CD4-positive, alpha-beta T cell treated with Interleukin-21 for 1 hour (primary cell): ENCODE measurements around the gene DLG4.
"Not testable (repeated sequence)": the region's sequence is repeated elsewhere in the genome, so short reads cannot be mapped to it uniquely, and the experiment has no call there.

ENCODE experiments used
- DNase-seq: peaks from one replicate; pipeline ENCODE4 v3.0.0-alpha.2; 2020

The DLG4 gene

GRCh38 chr17:7248796-7249195, 29.2 kb upstream of the DLG4 start:
- no peak for DNase-seq

DNA sequence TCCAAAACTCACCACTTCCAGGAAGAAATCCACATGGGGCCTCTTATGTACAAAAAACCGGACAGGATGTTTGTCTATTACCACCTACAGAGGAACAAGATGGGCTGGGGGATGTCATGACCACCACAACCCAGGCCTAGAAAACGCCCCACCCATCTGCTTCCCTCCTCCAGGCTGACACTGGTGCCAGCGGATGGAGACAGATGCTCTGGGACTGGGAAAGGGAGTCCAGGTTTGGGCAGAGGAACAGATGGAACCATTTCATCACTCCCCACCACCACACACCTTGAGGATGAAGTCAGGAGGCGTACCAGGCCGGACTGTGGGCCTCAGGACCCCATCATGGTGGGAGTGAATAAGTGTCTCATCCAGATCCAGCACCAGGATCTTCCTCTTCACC, 27.1 kb upstream of the DLG4 start:
- no peak for DNase-seq

- DNase-seq: not testable (repeated sequence)
Measured at GRCh38 chr17:7243838-7244237, 24.2 kb upstream of the DLG4 start.

- DNase-seq: no peak
Measured at GRCh38 chr17:7243453-7243729, 23.8 kb upstream of the DLG4 start.

GRCh38 chr17:7242717-7243452, 23.2 kb upstream of the DLG4 start:
- DNase-seq: peak; percentile 95

GRCh38 chr17:7241783-7242716, 22.4 kb upstream of the DLG4 start, which contains the start of gene GABARAP:
Gene GABARAP, minus strand, starts transcription at chr17:7242449. Its CDS starts 119 bp downstream, at chr17:7242330.
- peak; percentile 94 for DNase-seq

- no peak for DNase-seq
Measured at GRCh38 chr17:7241090-7241733, 21.6 kb upstream of the DLG4 start.

DNA sequence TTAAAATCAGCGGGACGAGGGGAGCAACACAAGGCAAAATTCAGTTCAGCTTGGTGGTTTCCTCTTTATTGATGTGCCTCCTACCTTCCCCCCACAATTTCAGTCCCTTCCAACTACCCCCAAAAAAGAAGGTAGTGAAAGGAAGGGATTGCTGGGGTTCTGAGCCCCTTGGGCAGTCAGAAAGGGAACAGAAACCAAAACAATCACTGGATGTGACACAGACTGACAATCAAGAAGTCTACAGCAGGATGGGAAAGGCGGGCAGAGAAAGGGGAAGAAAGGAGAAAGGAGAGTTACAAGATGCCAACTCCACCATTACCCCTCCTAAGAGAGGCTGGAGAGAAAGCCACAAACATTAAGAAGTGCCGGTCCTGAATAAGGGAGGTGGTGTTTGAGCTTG, 20.7 kb upstream of the DLG4 start:
- DNase-seq: no peak

DNA sequence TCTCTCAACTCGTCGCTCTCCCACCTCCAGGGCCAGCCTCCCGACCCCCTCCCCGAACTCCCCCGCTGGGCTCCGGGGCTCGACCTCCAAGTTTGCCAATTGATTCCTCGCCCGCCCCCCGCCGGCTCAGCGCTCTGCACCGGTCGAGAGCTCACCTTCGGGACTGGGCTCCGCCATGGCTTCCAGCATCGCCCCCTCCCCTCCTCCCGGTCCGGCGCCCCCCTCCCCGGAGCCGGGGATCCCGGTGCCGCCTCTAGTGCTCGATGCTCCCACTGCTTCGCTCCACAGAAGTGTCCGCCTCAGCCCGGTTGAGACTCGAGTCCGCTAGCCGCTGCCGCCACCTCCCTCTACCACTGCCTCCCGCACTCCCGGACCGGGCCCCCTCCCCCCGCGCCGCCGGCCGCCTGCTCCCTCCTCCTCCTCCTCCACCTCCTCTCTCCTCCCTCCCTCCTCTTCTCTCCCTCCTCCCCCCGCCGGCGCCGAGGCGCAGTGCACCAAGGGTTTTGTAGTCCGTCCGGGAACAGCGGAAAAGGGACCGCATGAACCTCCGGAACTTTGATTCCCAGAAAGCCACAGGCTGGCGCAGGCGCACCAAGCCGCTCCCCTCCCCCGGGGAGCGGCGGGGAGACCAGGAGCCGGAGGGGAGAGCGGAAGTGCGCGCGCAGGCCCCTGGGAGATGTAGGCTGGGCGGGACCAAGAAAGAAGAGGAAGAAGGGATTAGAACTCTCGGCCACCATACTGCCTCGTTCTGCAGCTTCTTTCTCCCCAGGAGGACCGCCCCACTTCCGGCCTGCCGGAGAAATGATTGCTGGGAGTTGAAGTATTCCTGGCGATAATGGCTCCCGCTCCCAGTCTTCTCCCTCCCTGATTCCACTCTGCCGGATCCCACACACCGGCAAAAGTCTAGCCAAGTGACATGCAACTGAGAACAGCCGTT, 19.7 kb upstream of the DLG4 start, which contains the start of gene PHF23:
Gene PHF23 (minus strand): TSS at position 367 of the 937 bp plus-strand sequence. CDS start 178 bp downstream, at position 189.
- DNase-seq: peak; percentile 99

- DNase-seq: peak; percentile 59
Measured at GRCh38 chr17:7238420-7239090, 18.9 kb upstream of the DLG4 start.

DNA sequence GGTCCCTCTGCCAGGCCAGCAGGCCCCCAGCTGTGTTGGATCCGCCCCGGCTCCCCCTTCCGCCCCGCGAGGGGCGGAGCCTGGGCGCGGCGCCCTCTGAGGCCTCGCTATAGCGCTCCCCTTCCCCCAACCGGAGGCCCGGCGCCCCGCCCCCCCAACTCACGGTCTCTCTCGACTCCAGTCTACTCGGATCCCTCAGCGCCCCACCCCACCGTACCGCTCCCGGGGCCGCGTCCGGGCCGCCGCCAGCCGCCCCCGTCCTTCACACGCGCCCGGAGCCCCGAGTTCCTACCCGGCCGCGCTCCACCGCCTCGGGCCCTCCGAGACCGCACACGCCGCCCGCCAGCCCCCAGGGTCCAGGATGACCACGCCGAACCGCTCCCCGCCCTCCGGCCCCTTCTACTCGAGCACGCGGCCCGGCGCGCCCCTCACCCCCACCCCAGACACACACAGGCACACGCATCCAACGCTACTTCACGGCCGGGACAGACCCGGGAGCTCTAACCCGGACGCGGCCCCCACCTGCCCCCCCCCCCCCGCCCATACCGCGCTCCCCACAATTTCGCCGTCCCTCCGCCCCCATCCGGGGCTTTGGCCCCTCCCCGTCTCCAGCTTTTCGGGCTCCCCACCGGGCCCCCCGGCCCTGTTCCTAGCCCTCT, 18.3 kb upstream of the DLG4 start:
- peak; percentile 89 for DNase-seq

GRCh38 chr17:7237266-7237760, 17.7 kb upstream of the DLG4 start:
- no peak for DNase-seq

DNA sequence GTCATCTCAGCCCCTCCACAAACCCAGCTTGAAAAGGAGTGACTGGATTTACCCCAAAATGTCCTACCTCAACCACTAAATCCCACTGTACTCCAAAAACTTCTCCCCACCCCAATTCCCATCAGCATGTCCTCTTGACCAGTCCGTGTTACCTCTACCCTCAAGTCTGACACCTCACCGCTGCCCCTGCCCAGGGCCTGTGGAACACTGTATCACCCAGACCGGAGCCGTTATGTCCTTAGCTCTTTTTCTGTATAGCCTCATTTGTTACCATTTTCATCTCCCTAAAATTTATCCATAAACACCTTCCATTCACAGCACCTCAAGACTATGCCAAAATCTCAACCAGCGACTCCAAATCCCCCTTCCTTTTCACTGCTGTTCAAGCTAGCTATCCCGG, 17.2 kb upstream of the DLG4 start:
- no peak for DNase-seq

GRCh38 chr17:7235693-7236665, 16.3 kb upstream of the DLG4 start:
- no peak for DNase-seq

- peak; percentile 96 for DNase-seq
Measured at GRCh38 chr17:7234083-7234951, 14.7 kb upstream of the DLG4 start, which contains the start of gene DVL2. Gene DVL2, minus strand, starts transcription at chr17:7234517. Its CDS starts 255 bp downstream, at chr17:7234262.

DNA sequence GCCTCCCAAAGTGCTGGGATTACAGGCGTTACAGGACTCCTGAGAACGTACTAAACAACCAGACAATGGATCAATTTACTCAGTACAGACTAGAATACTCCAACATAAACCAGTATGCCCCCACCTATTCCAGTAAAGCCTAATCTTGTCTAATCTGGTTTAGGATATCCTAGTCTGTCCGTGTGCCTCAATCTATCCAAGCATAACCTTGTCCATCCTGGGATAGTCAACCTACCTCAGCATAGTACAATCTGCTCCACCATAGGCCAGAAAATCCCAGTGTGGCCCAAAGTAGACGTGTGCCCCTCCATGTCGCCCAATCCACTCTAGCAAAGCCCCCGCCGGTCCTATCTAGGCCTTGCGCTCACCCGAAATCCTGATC, 14.1 kb upstream of the DLG4 start:
- DNase-seq: no peak

DNA sequence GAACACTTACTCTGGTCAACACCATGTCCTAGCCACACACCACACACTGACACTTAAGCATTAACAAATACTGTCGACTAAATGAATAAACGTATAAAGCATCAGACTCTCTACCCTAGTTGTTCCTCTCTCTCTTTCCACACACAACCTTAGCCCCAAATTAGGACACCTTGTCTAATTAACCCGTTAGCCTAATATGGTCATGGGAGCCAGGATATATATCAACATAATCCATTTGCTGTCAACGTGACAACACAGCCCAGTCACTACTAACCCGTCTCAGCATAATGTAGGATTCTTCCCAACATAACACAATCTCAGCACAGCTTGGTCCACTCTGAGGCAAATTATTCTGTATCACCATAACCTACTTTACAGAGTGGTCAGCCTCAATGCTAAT, 12.5 kb upstream of the DLG4 start:
- no peak for DNase-seq

DNA sequence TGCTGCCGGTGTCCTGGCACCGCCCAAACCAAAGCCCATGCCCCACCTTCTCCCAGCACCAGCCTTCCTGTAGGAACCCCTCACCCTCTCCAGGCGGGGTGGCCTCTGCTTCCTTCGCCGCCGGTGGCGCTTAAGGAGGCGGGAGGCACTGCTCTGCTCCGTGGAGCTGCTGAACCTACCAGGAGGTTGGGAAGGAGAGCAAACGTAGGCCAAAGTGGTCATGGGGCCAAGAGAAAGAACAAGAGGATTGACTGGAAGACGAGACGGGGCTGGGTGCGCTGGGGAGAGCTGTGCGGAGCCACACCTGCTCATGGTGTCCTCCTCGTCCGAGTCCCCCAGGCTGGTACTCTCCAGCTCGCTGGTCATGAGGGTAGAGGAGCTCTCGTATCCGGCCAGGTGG, 9.9 kb upstream of the DLG4 start:
- no peak for DNase-seq

GRCh38 chr17:7228920-7229319, 9.3 kb upstream of the DLG4 start:
- DNase-seq: no peak
